ENCODE measurements around the gene TPPP. TPM values are rescaled to one million over a fixed set of nuclear protein-coding genes. Genes with fewer than 3 reads are reported as not detected.
A peak's percentile ranks its signal among the peaks of the same experiment; 100 is the strongest.
"Not testable (repeated sequence)": the region's sequence is repeated elsewhere in the genome, so short reads cannot be mapped to it uniquely, and the experiment has no call there.

TPPP gene
- under 1 TPM; 0.10 to 0.15 TPM for total RNA-seq

DNA sequence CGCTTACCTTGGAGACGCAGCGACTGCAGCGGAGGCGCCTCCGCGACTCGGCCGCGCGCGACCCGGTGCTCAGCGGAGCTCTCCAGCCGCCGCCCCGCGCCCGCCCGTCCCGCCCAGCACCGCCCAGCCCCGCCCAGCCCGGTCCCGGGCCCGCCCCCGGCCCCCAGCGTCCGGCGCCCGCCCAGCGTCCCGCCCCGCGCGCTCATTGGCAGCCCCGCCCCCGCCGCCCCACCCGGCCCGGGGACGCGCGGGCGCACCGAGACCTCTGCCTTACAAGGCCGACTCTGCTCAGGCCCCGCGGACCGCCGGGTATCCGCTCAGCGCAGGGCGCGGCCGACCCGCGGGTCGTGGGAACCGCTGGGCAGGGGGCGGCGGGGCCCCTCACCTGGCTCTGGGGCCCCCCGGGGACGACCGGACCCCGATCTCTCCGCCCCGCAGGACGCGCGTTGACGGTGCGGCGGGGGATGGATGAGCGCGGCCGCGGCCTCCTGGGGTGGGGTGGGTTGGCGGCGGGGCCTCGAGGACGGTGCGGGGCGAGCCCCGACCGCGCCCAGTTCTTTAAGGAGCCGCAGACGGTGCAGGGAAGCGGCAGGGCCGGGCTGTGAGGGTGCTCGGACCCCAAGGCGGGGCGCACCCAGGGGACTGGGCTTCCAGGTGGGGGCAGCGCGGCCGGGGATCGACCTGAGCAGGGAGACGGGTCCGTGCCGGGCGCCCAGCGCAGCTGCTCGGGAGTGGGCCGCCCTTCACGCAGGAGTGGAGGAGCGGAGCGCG lies at the start of gene TPPP:
TPPP (minus strand) TSS at position 82 of the 771 bp plus-strand sequence. CDS start 15,292 bp downstream, outside the sequence.
- peak; percentile 84 for DNase-seq
- CTCF ChIA-PET; H3K4me1 Mint-ChIP-seq; H3K27ac Mint-ChIP-seq; H3K36me3 Mint-ChIP-seq (ENCODE audit: low read depth); H3K4me3 Mint-ChIP-seq; POLR2A ChIA-PET; H3K27me3 Mint-ChIP-seq; H3K9me3 Mint-ChIP-seq: not testable (repeated sequence)

DNA sequence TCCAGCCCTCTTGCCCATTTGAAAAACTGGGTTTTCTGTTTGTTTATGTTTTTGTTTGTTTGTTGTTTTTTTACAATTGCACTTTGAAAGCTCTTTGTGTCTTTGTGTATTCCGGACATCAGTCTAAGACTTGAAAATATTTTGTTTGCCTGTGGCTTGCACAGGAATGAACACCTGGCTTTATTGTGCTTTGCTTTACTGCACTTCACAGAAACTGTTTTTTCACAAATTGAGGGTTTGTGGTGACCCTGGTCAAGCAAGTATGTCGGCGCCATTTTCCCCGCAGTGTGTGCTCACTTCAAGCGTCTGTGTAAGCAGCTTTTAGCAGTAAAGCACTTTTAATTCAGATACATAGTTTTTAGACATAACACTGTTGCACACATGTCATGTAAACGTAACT lies 49.1 kb upstream of the TPPP start:
- H3K4me1 Mint-ChIP-seq; POLR2A ChIA-PET; DNase-seq; H3K27me3 Mint-ChIP-seq; CTCF ChIA-PET; H3K4me3 Mint-ChIP-seq; H3K27ac Mint-ChIP-seq; H3K9me3 Mint-ChIP-seq; H3K36me3 Mint-ChIP-seq (ENCODE audit: low read depth): not testable (repeated sequence)

DNA sequence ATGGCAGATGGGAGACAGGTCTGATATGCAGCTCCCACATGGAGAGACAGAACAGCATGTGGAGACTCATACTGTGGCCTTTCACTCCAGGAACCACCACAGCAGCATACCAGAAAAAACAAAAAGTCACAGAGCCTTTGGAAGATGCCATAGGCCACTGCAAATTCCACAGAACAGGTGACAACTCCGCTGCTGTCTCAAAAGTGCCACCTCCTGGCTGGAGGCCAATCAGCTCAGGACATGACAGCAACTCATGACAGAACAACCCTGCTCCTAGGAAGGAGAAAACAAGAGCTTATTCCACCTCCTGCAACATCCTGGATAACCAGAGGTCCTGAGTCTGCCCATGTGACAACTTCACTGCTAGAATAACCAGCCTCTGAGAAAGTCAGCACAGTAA lies 41.0 kb upstream of the TPPP start:
- H3K9me3 Mint-ChIP-seq; H3K27ac Mint-ChIP-seq; H3K4me1 Mint-ChIP-seq; POLR2A ChIA-PET; H3K4me3 Mint-ChIP-seq; H3K27me3 Mint-ChIP-seq; H3K36me3 Mint-ChIP-seq (ENCODE audit: low read depth); DNase-seq; CTCF ChIA-PET: not testable (repeated sequence)

DNA sequence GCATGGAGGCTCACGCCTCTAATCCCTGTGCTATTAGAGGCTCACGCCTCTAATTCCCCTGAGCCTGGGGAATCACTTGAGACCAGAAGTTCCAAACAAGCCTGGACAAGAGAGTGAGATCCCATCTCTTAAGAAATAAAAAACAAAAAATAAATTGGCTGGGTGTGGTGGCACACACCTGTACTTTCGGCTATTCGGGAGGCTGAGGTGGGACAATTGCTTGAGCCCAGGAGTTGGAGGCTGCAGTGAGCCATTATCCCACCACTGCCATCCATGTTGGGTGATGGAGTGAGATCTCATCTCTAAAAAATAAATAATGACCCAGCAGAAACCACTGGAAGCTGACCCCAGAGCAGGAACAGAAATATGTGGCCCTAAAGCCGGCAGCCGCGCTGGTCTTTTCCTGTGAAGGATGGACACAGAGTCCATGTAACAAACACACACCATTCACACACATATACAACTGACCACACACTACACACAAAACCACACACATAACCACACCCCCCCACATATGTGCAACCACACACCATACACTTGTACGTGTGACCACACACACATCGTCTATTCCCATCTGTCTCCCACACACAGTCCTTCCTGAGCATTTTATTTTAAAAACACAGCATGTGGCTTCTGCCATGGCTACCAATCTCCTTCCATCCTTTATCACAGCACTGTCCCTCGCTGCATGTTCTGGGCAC lies 39.8 kb upstream of the TPPP start:
- CTCF ChIA-PET; DNase-seq; H3K27ac Mint-ChIP-seq; H3K27me3 Mint-ChIP-seq; POLR2A ChIA-PET; H3K9me3 Mint-ChIP-seq; H3K4me3 Mint-ChIP-seq; H3K4me1 Mint-ChIP-seq; H3K36me3 Mint-ChIP-seq (ENCODE audit: low read depth): not testable (repeated sequence)

DNA sequence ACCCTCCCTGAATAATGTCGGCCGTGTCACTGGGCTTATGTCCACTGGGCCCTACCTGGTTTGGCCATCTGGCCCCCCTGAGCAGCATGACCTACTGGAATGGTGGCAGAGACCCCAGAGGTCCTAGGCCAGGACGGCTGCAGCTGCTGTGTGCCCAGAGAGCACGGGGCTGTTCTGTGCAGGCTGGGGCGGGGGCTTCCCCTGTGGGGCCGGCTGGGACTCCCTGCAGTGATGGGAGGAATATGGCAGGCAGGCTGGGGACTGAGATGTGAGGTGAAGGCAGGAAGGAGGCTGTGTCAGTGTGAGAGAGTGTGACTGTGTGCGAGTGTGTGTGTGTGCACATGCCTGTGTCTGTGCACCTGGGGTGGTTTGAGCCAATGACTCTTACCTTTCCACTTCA lies 36.1 kb upstream of the TPPP start:
- POLR2A ChIA-PET; H3K4me3 Mint-ChIP-seq; H3K27ac Mint-ChIP-seq; H3K36me3 Mint-ChIP-seq (ENCODE audit: low read depth); H3K27me3 Mint-ChIP-seq; DNase-seq; CTCF ChIA-PET; H3K4me1 Mint-ChIP-seq; H3K9me3 Mint-ChIP-seq: not testable (repeated sequence)

DNA sequence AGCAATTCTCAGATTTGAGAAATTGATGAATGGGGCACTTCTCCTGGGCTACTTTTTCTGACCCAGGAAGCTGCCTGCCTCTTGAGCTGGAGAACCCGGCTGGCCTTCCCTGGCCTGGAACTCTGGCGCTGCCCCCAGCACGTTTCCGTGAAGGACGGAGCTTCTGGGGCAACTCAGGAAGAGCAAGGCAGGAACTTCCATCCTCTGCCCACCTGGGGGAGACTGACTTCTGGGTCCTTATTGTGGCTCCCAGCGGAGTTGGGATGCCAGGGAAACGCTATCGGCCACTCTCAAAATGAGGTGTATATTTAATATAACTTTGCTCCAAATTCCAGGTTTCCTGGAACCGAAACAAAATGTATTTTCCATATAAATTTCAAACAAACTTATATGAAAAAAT lies 33.9 kb upstream of the TPPP start:
- H3K9me3 Mint-ChIP-seq; H3K27ac Mint-ChIP-seq; H3K36me3 Mint-ChIP-seq (ENCODE audit: low read depth); CTCF ChIA-PET; POLR2A ChIA-PET; H3K4me3 Mint-ChIP-seq; DNase-seq; H3K27me3 Mint-ChIP-seq; H3K4me1 Mint-ChIP-seq: not testable (repeated sequence)

DNA sequence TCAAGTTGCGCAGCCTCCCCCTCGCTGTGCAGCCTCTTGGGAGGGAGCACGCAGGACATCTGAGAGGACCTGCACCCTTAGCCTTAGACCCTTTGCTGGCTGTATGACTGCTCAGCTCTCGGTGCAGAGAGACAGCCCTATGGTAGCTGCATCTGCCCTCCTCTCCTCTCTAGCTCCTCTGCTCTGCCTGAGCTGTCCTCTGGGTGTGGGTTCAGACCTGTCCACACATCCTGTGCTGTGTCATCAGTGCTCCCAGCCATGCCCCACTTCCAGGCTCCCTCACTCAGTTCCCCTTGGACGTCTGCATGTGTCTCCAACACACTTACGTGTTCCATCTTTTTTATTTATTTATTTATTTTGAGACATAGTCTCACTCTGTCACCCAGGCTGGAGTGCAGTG lies 30.7 kb upstream of the TPPP start:
- H3K9me3 Mint-ChIP-seq; H3K36me3 Mint-ChIP-seq (ENCODE audit: low read depth); H3K4me1 Mint-ChIP-seq; CTCF ChIA-PET; DNase-seq; H3K27ac Mint-ChIP-seq; POLR2A ChIA-PET; H3K4me3 Mint-ChIP-seq: not testable (repeated sequence)
- H3K27me3 Mint-ChIP-seq: peaks cover 12% of the 10 kb centered on the region

DNA sequence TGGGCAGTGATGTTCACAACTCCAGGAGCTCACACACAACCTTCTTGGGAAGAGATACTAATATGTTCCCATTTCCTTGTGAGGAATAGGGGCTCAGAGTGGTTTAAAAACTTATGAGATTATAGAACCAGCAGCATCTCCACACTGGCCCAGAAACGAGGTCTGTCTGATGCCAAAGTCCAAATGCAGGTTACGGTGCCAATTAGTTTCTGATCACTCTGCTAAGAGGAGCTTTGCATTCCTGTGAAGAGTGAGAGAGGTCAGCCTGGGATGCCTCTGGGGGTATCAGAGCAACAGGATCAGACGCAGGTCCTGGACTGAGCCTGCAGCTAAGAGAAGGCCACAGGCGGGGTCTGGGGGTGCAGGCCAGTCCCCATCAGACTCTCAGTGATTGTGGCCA lies 30.2 kb upstream of the TPPP start:
- H3K4me3 Mint-ChIP-seq; H3K36me3 Mint-ChIP-seq (ENCODE audit: low read depth); POLR2A ChIA-PET; DNase-seq; H3K27ac Mint-ChIP-seq; CTCF ChIA-PET; H3K4me1 Mint-ChIP-seq; H3K9me3 Mint-ChIP-seq: not testable (repeated sequence)
- peaks cover 15% of the 10 kb centered on the region for H3K27me3 Mint-ChIP-seq

DNA sequence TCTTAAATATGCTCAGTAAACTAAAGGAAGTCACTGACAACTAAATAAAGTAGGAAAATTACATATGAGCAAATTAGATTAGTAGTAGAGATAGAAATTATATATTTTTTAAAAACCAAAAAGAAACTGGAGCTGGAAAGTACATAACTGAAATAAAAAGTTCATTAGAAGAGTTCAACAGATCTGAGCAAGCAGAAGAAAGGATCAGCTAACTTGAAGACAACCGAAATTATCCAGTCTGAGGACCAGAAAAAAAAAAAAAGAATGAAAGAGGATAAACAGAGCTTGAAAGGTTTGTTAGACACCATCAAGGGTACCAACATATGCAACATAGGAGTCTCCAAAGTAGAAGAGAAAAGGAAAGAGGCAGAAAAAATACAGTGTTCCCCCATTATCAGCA lies 26.2 kb upstream of the TPPP start:
- H3K27ac Mint-ChIP-seq; CTCF ChIA-PET; H3K9me3 Mint-ChIP-seq; H3K4me1 Mint-ChIP-seq; H3K36me3 Mint-ChIP-seq (ENCODE audit: low read depth); POLR2A ChIA-PET; DNase-seq; H3K4me3 Mint-ChIP-seq: not testable (repeated sequence)
- H3K27me3 Mint-ChIP-seq: peaks cover 17% of the 10 kb centered on the region

DNA sequence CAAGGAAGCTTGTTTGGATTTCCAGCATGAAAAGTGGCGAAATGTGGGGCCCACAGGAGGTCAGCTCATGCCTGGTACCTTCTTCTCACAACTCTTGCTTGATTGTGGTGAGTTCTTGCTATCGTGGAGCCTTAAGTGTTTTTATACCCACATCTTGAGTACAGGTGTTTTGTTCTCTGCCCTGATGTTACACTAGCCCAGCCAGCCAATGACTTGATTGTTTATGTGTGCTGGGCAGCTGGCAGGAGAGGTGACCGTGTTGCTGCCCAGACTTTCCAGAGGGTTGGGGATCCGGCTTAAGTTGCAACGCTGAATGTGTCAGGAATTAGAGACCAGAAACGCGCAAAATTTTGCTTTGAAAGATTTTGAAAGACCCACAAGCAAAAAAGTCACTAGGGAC lies 24.0 kb upstream of the TPPP start:
- POLR2A ChIA-PET: no interaction called here
- no peak for DNase-seq
- Mint-ChIP-seq H3K4me1 (no peaks in the 10 kb centered on the region), H3K4me3 (no peak overlapping the region), H3K36me3 (ENCODE audit: low read depth) (no peaks in the 10 kb centered on the region), H3K27ac (no peak overlapping the region), H3K27me3 (peaks cover 19% of the 10 kb centered on the region), H3K9me3 (peaks cover 7% of the 10 kb centered on the region)
- CTCF ChIA-PET: no interaction called here

DNA sequence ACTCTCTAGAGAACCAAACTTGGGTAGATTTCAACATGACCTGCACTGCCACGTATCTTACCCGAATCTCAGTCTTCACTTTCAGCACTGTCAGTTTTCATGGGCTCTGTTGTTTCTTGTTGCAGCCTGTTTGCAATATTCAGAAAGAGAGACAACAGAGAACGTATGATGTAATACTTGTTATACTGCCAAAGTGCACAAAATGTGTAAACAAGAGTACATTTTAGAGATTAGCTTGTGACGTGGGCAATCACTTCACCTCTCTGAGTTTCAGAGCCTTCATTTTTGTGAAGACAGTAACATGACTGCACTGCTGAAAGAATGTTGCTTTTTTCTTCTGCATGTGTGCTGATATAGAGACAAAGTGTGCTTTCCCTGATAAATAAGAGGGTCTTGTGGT lies 23.6 kb upstream of the TPPP start:
- CTCF ChIA-PET; H3K4me1 Mint-ChIP-seq; H3K4me3 Mint-ChIP-seq; H3K27ac Mint-ChIP-seq; H3K9me3 Mint-ChIP-seq; POLR2A ChIA-PET; H3K36me3 Mint-ChIP-seq (ENCODE audit: low read depth); DNase-seq: not testable (repeated sequence)
- H3K27me3 Mint-ChIP-seq: peaks cover 19% of the 10 kb centered on the region

DNA sequence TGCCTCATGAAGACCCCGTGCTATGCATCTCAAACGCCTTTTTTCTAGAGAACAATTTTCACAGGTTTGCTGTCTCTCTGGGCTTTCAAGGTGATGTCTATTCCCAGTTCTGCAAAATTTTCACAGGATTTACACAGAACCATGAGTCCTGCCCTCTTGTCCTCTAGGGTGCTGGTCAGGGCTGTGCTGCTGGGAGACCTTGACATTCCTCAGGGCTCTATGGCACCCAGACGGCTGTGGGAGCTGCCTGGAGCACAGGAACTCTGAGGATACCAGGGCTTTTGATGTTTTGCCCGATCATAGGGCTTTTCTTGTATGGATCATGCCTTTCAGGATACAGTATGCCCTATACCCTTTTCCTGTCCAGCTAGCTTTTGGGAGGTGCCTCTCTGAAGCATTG lies 22.5 kb upstream of the TPPP start:
- H3K4me1 Mint-ChIP-seq; DNase-seq; H3K36me3 Mint-ChIP-seq (ENCODE audit: low read depth); H3K27ac Mint-ChIP-seq; POLR2A ChIA-PET; H3K4me3 Mint-ChIP-seq; CTCF ChIA-PET: not testable (repeated sequence)
- H3K27me3 Mint-ChIP-seq: peaks cover 19% of the 10 kb centered on the region
- H3K9me3 Mint-ChIP-seq: peaks cover 12% of the 10 kb centered on the region

DNA sequence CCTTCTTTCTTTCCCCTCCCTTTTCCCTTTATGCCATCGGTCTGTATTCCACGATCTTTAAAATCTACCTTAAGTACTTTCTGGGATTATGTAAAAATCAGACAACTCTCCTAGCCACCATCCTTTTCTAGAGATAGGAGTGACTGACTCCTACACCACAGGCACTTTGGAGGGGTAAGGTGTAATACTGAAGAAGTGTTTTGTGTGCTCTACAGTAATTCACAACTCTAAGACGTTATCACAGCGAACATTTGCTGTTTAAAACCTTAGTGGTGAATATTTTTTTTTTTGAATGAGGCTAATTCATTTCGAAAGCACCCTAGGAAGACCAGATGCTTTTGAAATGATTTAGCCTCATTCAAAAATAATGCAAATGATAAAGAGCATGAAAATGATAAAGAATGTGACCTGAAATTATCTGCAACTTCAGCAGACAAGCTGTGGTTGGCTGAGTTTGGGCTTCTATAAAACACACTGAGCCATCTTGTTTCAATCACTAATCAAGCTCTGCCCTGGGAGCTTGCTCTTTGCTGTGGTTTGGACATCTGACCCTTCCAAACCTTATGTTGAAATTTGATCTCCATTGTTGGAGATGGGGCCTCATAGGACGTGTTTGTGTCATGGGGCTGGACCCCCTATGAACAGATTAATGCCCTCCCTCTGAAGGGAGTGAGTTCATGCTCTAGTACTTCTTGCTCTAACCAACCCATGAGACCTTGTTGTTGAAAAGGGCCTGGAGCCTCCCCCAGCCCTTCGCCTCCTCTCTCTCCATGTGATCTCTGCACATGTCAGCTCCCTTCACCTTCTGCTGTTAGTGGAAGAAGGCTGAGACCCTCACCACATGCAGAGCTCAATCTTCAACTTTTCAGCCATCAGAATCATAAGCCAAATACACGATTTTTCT lies 21.3 kb upstream of the TPPP start:
- H3K4me3 Mint-ChIP-seq; H3K36me3 Mint-ChIP-seq (ENCODE audit: low read depth); H3K9me3 Mint-ChIP-seq; H3K27ac Mint-ChIP-seq; CTCF ChIA-PET; DNase-seq; POLR2A ChIA-PET; H3K4me1 Mint-ChIP-seq: not testable (repeated sequence)
- H3K27me3 Mint-ChIP-seq: peaks cover 16% of the 10 kb centered on the region

All from activated CD4-positive, alpha-beta memory T cell treated with anti-CD3 and anti-CD28 coated beads, Interleukin-2, amount 10 ng/mL, durations not matched to agents 7 days and 5 days (primary cell).